Adipocyte (in vitro differentiated cells): ENCODE data around the gene DLX3.

Experiments
- DNase-seq: peaks from one replicate; pipeline ENCODE4 v3.0.0-alpha.2; 2015; ENCODE audit warnings: low read depth
- H3K27me3 ChIP-seq: replicated peaks from 2 replicates; pipeline ENCODE4 v1.7.0; 2013; ENCODE audit warnings: mild to moderate bottlenecking, low read length, moderate library complexity; ENCODE audit not compliant: control insufficient read depth, insufficient read depth
- H3K36me3 ChIP-seq: 2 replicates; pipeline ENCODE4 v1.7.0; 2013; ENCODE audit warnings: low read length, mild to moderate bottlenecking, moderate library complexity; ENCODE audit not compliant: control insufficient read depth, insufficient read depth, severe bottlenecking
- H3K4me1 ChIP-seq: 2 replicates; pipeline ENCODE4 v1.7.0; 2013; ENCODE audit warnings: mild to moderate bottlenecking, low read length, moderate library complexity; ENCODE audit not compliant: control insufficient read depth, insufficient read depth
- H3K4me3 ChIP-seq: 2 replicates; pipeline ENCODE4 v1.7.0; 2013; ENCODE audit warnings: mild to moderate bottlenecking, low read length, moderate library complexity
- H3K9ac ChIP-seq: 2 replicates; pipeline ENCODE4 v1.7.0; 2013; ENCODE audit warnings: mild to moderate bottlenecking, low read length, moderate library complexity
- H3K9me3 ChIP-seq: 2 replicates; pipeline ENCODE4 v1.7.0; 2013; ENCODE audit warnings: mild to moderate bottlenecking, low read length, moderate library complexity; ENCODE audit not compliant: control insufficient read depth

Gene DLX3

DNA sequence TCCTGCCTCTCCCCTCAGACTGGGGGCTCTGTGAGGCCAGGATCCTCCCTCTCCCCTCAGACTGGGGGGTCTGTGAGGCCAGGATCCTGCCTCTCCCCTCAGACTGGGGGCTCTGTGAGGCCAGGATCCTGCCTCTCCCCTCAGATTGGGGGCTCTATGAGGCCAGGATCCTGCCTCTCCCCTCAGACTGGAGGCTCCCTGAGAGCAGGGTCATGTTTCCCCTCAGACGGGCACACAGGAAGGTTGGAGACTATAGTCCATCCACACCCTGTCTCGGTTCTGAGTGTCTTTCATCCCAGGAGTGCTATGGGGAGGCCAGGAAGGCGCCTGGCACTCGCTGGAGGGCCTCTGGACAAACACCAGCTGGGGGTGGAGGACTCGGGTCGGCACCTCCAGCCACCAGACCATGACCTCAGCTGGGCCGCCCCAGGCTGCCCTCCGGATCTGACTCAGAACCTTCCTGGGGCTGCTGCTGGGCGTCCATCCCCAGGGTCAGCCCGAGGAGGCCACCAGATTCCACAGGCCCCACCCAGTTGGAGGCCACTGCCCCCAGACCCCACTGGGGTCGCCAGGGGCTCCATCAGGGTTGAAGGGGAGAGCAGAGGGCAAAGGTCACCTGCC lies 48.0 kb downstream of the DLX3 start:
- H3K9me3 ChIP-seq = no peaks in the 10 kb centered on the region
- no peak overlapping the region for H3K9ac ChIP-seq
- peaks cover 36% of the 10 kb centered on the region for H3K27me3 ChIP-seq
- no peak overlapping the region for H3K4me3 ChIP-seq
- H3K4me1 ChIP-seq = peaks cover 10% of the 10 kb centered on the region
- no peaks in the 10 kb centered on the region for H3K36me3 ChIP-seq
- DNase-seq = no peak

- no peak overlapping the region for H3K9ac ChIP-seq
- H3K4me1 ChIP-seq = peaks cover 2% of the 10 kb centered on the region
- H3K27me3 ChIP-seq = peaks cover 45% of the 10 kb centered on the region
- H3K9me3 ChIP-seq = no peaks in the 10 kb centered on the region
- no peaks in the 10 kb centered on the region for H3K36me3 ChIP-seq
- H3K4me3 ChIP-seq = no peak overlapping the region
- no peak for DNase-seq
These were observed 48.8 kb downstream of the DLX3 start for GRCh38 chr17:49946208-49946607.

DNA sequence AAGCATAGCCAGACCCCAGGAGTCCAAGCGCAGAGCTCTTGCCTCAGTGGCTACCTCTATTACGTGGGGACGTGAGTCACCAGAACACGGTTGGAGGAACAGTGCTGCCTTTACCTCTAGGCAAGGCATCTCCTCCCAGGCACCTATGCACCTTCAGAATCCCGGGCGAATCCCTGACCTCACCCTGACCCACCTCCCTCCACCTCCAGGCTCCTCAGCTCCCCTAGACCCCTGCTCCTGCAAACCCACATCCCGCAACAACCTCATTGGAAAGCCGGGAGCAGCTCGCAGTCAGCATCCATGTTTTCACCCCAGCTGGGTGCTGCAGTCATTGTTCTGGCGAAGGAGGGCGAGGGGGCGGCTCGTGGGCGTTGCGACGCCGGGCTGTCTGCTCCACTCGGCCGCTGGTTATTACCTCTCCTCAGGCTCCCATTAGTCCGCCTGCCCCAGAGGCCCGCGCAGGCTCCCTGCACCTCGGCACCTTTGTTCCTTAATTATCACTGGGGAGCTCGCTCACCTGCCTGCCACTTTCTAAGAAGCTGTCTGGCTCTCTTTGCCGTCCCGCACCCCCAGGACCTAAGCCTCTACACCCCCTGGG lies 50.7 kb downstream of the DLX3 start:
- no peaks in the 10 kb centered on the region for H3K9me3 ChIP-seq
- peaks cover 58% of the 10 kb centered on the region for H3K27me3 ChIP-seq
- DNase-seq = no peak
- H3K9ac ChIP-seq = no peak overlapping the region
- no peak overlapping the region for H3K4me3 ChIP-seq
- no peaks in the 10 kb centered on the region for H3K4me1 ChIP-seq
- no peaks in the 10 kb centered on the region for H3K36me3 ChIP-seq

DNA sequence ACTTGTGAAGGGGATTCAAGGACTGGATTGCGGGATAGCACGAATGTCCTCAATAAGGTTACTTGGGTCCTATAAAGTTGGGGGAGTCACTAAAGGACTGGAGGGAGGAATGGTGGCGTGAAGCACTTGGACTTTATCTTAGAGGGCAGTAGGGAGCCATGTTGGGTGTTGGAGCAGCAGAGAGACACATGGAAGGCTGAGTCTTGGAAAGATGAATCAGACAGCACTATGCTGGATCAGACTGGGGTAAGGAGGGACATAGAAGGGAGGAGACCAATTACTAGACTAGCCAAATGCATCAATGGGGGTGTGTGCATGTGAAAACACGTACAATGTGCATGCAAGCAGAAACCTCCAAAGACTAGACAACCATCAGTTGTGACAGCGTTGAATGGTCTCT lies 52.1 kb downstream of the DLX3 start:
- Histone ChIP-seq H3K4me1 (no peaks in the 10 kb centered on the region), H3K9ac (no peak overlapping the region), H3K9me3 (no peaks in the 10 kb centered on the region), H3K27me3 (peaks cover 58% of the 10 kb centered on the region), H3K36me3 (no peaks in the 10 kb centered on the region), H3K4me3 (no peak overlapping the region)
- no peak for DNase-seq

- Histone ChIP-seq H3K9ac (no peak overlapping the region), H3K4me3 (no peak overlapping the region), H3K27me3 (peaks cover 56% of the 10 kb centered on the region), H3K36me3 (no peaks in the 10 kb centered on the region), H3K4me1 (no peaks in the 10 kb centered on the region), H3K9me3 (no peaks in the 10 kb centered on the region)
- DNase-seq = no peak
These were observed 53.6 kb downstream of the DLX3 start for GRCh38 chr17:49941427-49941826.
